Colonic mucosa (tissue), 4 donors: ENCODE results near the gene FNDC3B. TPM values are rescaled to one million over a fixed set of nuclear protein-coding genes. Genes with fewer than 3 reads are reported as not detected.
"Not testable (repeated sequence)": the region's sequence is repeated elsewhere in the genome, so short reads cannot be mapped to it uniquely, and the experiment has no call there.

Experiments
- DNase-seq: peaks from one replicate; pipeline ENCODE4 v3.0.0-alpha.2; 2020
- H3K27ac ChIP-seq: fragments of 200-600 bp; one replicate; pipeline ENCODE4 v1.8.0; 2021
- H3K27me3 ChIP-seq: fragments of 200-600 bp; one replicate; pipeline ENCODE4 v1.8.0; 2021
- H3K36me3 ChIP-seq: fragments of 200-600 bp; one replicate; pipeline ENCODE4 v1.8.0; 2021
- H3K4me1 ChIP-seq: fragments of 200-600 bp; one replicate; pipeline ENCODE4 v1.8.0; 2021; ENCODE audit warnings: mild to moderate bottlenecking
- H3K4me3 ChIP-seq: fragments of 200-600 bp; one replicate; pipeline ENCODE4 v1.8.0; 2021
- H3K9ac ChIP-seq, 2 donors: one replicate each; pipeline ENCODE4 v1.7.0; 2013; ENCODE audit warnings: control low read depth in 2 of 2, low read depth in 2 of 2, low read length in 2 of 2
- H3K9me3 ChIP-seq: fragments of 200-600 bp; one replicate; pipeline ENCODE4 v1.8.0; 2021
- intact Hi-C: fragments of 100-400 bp; cut with DNase I; formaldehyde crosslinking; loops from one replicate; pipeline ENCODE4 v1.14.1; 2022
- total RNA-seq, 2 donors: library from RNA; stranded (reverse); fragmentation: NEBNext Ultra II Directional in 1 of 2; extraction: Animal tissue kit (Norgen Biotek cat#: 25700) in 1 of 2; gene quantifications; one replicate each; pipeline ENCODE4 v1.2.1, GENCODE V29; 2021
- TF ChIP-seq, protein P1 (sequence below): fragments of 200-600 bp; IDR thresholded peaks from one replicate; pipeline ENCODE4 v1.8.0; 2022; ENCODE audit warnings: antibody characterized with exemption, mild to moderate bottlenecking
- donor health status: healthy.
- donor health status: DM: no; HTN: no; CAD: no.
- donor health status: DM: no; HTN: no; CAD: no.

Gene FNDC3B
- total RNA-seq, 2 donors from 2014 or later, result 66.7 to 142 TPM

DNA sequence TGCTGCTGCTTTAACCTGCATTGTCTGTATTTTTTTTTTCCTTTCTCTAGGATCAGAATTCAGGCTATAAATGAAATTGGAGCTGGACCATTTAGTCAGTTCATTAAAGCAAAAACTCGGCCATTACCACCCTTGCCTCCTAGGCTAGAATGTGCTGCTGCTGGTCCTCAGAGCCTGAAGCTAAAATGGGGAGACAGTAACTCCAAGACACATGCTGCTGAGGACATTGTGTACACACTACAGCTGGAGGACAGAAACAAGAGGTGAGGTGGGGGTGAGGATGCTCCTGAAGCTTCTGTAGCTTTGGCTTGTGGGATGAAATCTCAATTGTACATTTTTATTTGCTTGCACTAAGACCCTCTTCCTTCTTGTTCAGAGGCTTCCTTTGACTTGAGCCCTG, 323.2 kb downstream of the FNDC3B start:
- TF ChIP-seq, protein P1, sequence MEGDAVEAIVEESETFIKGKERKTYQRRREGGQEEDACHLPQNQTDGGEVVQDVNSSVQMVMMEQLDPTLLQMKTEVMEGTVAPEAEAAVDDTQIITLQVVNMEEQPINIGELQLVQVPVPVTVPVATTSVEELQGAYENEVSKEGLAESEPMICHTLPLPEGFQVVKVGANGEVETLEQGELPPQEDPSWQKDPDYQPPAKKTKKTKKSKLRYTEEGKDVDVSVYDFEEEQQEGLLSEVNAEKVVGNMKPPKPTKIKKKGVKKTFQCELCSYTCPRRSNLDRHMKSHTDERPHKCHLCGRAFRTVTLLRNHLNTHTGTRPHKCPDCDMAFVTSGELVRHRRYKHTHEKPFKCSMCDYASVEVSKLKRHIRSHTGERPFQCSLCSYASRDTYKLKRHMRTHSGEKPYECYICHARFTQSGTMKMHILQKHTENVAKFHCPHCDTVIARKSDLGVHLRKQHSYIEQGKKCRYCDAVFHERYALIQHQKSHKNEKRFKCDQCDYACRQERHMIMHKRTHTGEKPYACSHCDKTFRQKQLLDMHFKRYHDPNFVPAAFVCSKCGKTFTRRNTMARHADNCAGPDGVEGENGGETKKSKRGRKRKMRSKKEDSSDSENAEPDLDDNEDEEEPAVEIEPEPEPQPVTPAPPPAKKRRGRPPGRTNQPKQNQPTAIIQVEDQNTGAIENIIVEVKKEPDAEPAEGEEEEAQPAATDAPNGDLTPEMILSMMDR, result no peak
- H3K4me1 ChIP-seq, result no peaks in the 10 kb centered on the region
- DNase-seq, result no peak
- H3K27me3 ChIP-seq, result no peaks in the 10 kb centered on the region
- H3K36me3 ChIP-seq, result no peaks in the 10 kb centered on the region
- H3K9me3 ChIP-seq, result no peaks in the 10 kb centered on the region
- no peak overlapping the region for H3K27ac ChIP-seq
- intact Hi-C loops, result loop anchor here (10.0 kb wide), 1 partner anchor 302 kb away; no protein-coding TSS in a partner anchor
- H3K9ac ChIP-seq, result no peak overlapping the region
- H3K4me3 ChIP-seq, result no peak overlapping the region

DNA sequence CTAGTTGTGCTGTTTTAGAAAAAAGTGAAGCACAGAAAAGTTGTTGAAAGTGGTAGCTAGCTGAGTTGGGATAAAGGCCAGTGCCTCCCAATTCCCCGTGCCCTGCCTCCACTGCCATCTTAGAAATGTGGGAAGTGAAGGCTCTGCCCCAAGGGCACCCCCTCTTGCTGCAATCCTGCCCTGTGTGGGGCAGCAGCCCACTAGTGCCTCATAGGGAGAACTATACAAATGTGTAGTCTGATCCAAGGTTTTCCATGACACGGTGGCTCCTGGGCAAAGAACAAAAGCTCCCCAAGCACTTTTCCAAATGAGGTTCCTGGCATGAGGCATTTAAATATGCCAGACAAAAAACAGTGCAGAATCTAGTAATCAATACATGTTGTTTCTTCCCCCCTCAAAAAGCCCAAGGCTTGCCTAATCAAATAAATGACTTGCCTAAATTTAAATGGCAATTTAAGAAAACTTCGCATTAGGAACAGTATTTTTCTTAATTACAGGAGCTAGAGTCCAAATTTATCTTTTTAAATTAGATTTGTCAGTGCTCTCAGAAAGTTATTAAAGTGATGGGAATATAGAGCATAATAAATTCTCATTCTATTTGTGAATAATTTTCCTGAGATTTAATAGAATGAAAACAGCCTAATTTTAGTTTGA, 325.1 kb downstream of the FNDC3B start:
- Histone ChIP-seq H3K4me3 (no peak overlapping the region), H3K9me3 (no peaks in the 10 kb centered on the region), H3K4me1 (no peaks in the 10 kb centered on the region), H3K36me3 (no peaks in the 10 kb centered on the region), H3K27ac (no peak overlapping the region), H3K27me3 (no peaks in the 10 kb centered on the region), H3K9ac (no peak overlapping the region)
- TF ChIP-seq, protein P1, result no peak
- DNase-seq, result no peak
- intact Hi-C loops, result loop anchor here (10.0 kb wide), 1 partner anchor 300 kb away; no protein-coding TSS in a partner anchor

DNA sequence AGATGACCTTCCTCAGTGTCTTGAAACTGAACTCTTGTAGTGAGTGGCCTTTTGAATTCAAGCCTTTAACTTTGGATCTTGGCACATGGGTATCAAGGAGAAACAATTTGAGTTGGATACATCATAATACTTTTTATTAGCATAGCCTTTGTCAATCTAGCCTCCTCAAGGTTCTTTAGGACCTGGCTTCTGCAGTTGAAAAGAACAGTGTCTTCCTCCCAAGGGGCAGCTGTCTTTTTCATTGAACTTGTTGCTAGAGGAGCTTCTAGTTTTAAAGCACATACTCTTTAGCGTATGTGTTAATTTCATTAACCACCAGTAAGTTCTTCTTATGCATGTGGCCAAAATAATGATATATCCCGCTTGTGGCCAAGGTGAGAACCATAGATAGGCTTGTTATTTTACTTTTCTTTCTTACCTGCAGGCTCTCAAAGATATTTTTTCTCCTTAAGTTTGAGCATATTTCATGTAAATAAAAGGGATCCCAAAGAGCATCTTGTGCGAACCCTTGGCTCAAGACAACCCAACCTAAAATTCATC, 325.7 kb downstream of the FNDC3B start:
- intact Hi-C loops, result loop anchor here (10.0 kb wide), 1 partner anchor 300 kb away; no protein-coding TSS in a partner anchor
- no peak for DNase-seq

DNA sequence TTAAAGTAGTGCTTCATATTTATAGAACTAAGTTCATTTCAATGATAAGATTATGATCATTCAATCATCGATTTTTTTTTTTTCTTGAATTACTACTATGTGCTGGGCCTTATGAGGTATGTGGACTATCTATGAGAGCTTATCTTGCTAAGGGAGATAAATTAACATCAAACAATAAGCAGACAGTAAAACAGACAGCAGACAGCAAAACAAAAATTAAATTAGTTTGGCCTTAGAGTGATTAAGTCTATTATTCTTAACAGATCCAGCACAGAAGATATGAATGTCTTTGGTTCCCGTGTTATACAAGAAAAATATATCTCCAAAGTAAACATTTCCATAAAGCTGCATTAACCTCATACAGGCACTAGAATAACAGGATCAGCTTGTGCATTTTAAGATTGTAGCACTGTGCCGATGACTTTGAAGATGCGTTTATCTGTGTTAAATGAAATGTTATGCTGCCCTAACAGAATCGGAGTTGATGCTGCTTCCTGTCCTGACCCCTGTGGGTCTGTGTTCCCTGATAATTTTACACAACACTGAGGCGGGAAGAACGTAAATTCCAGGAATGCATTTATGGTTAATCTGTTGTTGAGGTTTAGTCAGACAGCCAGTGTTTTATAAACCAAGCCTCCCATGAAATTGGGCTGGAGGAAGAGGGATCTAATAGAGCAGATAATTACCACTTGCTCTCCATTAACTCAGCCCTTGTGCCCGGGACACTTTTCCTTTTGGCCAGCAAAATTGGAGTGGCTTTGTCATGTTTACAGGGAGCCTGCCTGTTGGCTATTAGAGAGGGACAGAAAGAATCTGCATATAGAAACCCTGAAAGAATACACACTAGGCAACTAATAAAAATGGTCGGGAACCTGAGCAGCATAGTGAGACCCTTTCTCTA, 328.1 kb downstream of the FNDC3B start:
- intact Hi-C loops, result loop anchor here (10.0 kb wide), 1 partner anchor 297 kb away; no protein-coding TSS in a partner anchor
- TF ChIP-seq, protein P1, result no peak

More for the DNA sequence above, 325.7 kb downstream of the FNDC3B start:
- Histone ChIP-seq H3K4me3 (no peak overlapping the region), H3K36me3 (no peaks in the 10 kb centered on the region), H3K9me3 (no peaks in the 10 kb centered on the region), H3K27ac (no peak overlapping the region), H3K27me3 (no peaks in the 10 kb centered on the region), H3K4me1 (no peaks in the 10 kb centered on the region), H3K9ac (no peak overlapping the region)
- TF ChIP-seq, protein P1, result no peak

DNA sequence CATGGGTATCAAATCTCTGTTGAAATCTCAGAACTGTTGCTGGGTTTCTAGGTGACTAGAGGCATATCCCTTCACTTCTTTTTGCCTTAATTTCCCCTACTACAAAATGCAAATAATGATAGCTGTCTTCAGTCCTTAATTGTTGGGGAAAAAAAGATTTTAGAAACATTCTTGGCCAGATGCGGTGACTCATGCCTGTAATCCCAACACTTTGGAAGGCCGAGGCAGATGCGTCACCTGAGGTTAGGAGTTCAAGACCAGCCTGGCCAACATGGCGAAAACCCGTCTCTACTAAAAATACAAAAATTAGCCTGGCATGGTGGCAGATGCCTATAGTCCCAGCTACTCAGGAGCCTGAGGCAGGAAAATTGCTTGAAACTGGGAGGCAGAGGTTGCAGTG, 329.2 kb downstream of the FNDC3B start:
- H3K27me3 ChIP-seq, H3K4me1 ChIP-seq, H3K4me3 ChIP-seq, H3K9me3 ChIP-seq, H3K9ac ChIP-seq, DNase-seq, H3K27ac ChIP-seq, H3K36me3 ChIP-seq: not testable (repeated sequence)
- intact Hi-C loops, result loop anchor here (10.0 kb wide), 1 partner anchor 296 kb away; no protein-coding TSS in a partner anchor

More for the DNA sequence above, 328.1 kb downstream of the FNDC3B start:
- Histone ChIP-seq H3K36me3 (no peaks in the 10 kb centered on the region), H3K4me3 (no peak overlapping the region), H3K27me3 (no peaks in the 10 kb centered on the region), H3K27ac (no peak overlapping the region), H3K9ac (no peak overlapping the region), H3K9me3 (no peaks in the 10 kb centered on the region), H3K4me1 (no peaks in the 10 kb centered on the region)
- no peak for DNase-seq
